HCT116 (cell line): ENCODE data around the gene CCDC107. TPM values are rescaled to one million over a fixed set of nuclear protein-coding genes. Genes with fewer than 3 reads are reported as not detected.
A peak's percentile ranks its signal among the peaks of the same experiment; 100 is the strongest.

Source experiments
- ATAC-seq: fragments of 200-7000 bp; cut with Tn5 transposase; 2 replicates; pipeline ENCODE4 v1.9.1; 2020; ENCODE audit warnings: mild to moderate bottlenecking, moderate library complexity
- BruUV-seq: library from RNA; stranded (reverse); fragments of 400-500 nt; replicated peaks from 2 replicates; lab custom pipeline; 2021; lab: Mats Ljungman, UMichigan
- CTCF ChIA-PET: fragments of 300-600 bp; sonication (Branson Sonifier 250); formaldehyde crosslinking; loops from one replicate; lab custom pipeline; 2021; ENCODE audit warnings: antibody characterized with exemption; lab: Charles Lee
- POLR2A ChIA-PET: fragments of 300-600, 350-600 bp; sonication (Branson Sonifier 250); formaldehyde crosslinking; loops from one replicate; lab custom pipeline; 2021; ENCODE audit warnings: antibody characterized with exemption; lab: Charles Lee
- RAD21 ChIA-PET, 2 experiments: fragments of 300-600 bp; sonication (Branson Sonifier 250); formaldehyde crosslinking; loops; one replicate each; lab custom pipeline; 2023; ENCODE audit warnings: low total read pairs in 2 of 2; ENCODE audit not compliant: uncharacterized antibody in 2 of 2, unreplicated experiment in 2 of 2, low non-redundant PET in 1 of 2; lab: Charles Lee
- DNase-seq: peaks from one replicate; pipeline ENCODE4 v3.0.0-alpha.2; 2010; ENCODE audit warnings: low read depth, low spot score
- H2AFZ ChIP-seq: fragments of 200-600 bp; shearing (Covaris generic), sonication (generic); 2 replicates; pipeline ENCODE4 v1.6.1; 2017; ENCODE audit warnings: low read depth, mixed run types, mixed read lengths, antibody characterized with exemption, low read length; ENCODE audit not compliant: poor library complexity, severe bottlenecking
- H3K27ac ChIP-seq: 2 replicates; pipeline ENCODE4 v1.5.1; 2012; ENCODE audit warnings: low read depth, low read length
- H3K27me3 ChIP-seq: fragments of 200-600 bp; sonication (generic); 2 replicates; pipeline ENCODE4 v1.6.1; 2016; ENCODE audit warnings: mixed run types, low read length, mixed read lengths; ENCODE audit not compliant: insufficient read depth
- H3K36me3 ChIP-seq, 2 experiments: fragments of 200-500 bp in 1 of 2; fragments of 200-600 bp in 1 of 2; sonication (Bioruptor generic) in 1 of 2; sonication (generic) in 1 of 2; 2 replicates each; pipeline versions ENCODE4 v1.5.1 to v1.6.1; 2014 to 2016; ENCODE audit warnings: low read length in 2 of 2, inconsistent platforms in 1 of 2, mixed read lengths in 1 of 2, mixed run types in 1 of 2; ENCODE audit not compliant: insufficient read depth in 2 of 2, control insufficient read depth in 1 of 2
- H3K4me1 ChIP-seq, 2 experiments: fragments of 200-600 bp in 1 of 2; sonication (generic) in 1 of 2; 2 replicates each; pipeline versions ENCODE4 v1.5.1 to v1.6.1; 2012 to 2017; ENCODE audit warnings: low read length in 2 of 2, inconsistent platforms in 1 of 2, mild to moderate bottlenecking in 1 of 2, mixed read lengths in 1 of 2, mixed run types in 1 of 2, moderate library complexity in 1 of 2; ENCODE audit not compliant: insufficient read depth in 2 of 2, control insufficient read depth in 1 of 2
- H3K4me2 ChIP-seq: fragments of 200-600 bp; sonication (generic); 2 replicates; pipeline ENCODE4 v1.6.1; 2017; ENCODE audit warnings: mixed run types, low read length, mixed read lengths
- H3K4me3 ChIP-seq, 2 experiments: fragments of 200-600 bp in 1 of 2; sonication (generic) in 1 of 2; replicated peaks in 1 of 2; 2 replicates each; pipeline ENCODE4 v1.5.1; 2011 to 2016; ENCODE audit warnings: low read length in 2 of 2, control low read depth in 1 of 2, low read depth in 1 of 2, mild to moderate bottlenecking in 1 of 2, mixed read lengths in 1 of 2, mixed run types in 1 of 2
- H3K79me2 ChIP-seq: fragments of 200-600 bp; sonication (generic); 2 replicates; pipeline ENCODE4 v1.6.1; 2017; ENCODE audit warnings: mild to moderate bottlenecking, mixed run types, low read length, moderate library complexity, mixed read lengths; ENCODE audit not compliant: insufficient read depth
- H3K9ac ChIP-seq: fragments of 200-600 bp; sonication (generic); 2 replicates; pipeline ENCODE4 v1.6.1; 2016; ENCODE audit warnings: low read length, mixed read lengths
- H3K9me2 ChIP-seq: fragments of 200-600 bp; sonication (generic), shearing (Covaris generic); 2 replicates; pipeline ENCODE4 v1.6.1; 2017; ENCODE audit warnings: mixed run types, mild to moderate bottlenecking, moderate library complexity; ENCODE audit not compliant: insufficient read depth
- H3K9me3 ChIP-seq, 2 experiments: fragments of 200-500 bp in 1 of 2; fragments of 200-600 bp in 1 of 2; sonication (Bioruptor generic) in 1 of 2; sonication (generic) in 1 of 2; 2 replicates each; pipeline ENCODE4 v1.6.1; 2014 to 2017; ENCODE audit warnings: low read length in 2 of 2, mixed read lengths in 2 of 2, inconsistent platforms in 1 of 2, low read depth in 1 of 2, mild to moderate bottlenecking in 1 of 2, mixed run types in 1 of 2, moderate library complexity in 1 of 2; ENCODE audit not compliant: control insufficient read depth in 1 of 2, insufficient read depth in 1 of 2
- H4K20me1 ChIP-seq: fragments of 200-600 bp; sonication (generic), shearing (Covaris generic); 2 replicates; pipeline ENCODE4 v1.6.1; 2017; ENCODE audit warnings: mixed run types, mild to moderate bottlenecking, moderate library complexity; ENCODE audit not compliant: insufficient read depth
- CBX3 ChIP-seq: IDR thresholded peaks from 2 replicates; pipeline ENCODE4 v1.6.1; 2012; ENCODE audit warnings: low read depth
- CEBPB ChIP-seq: IDR thresholded peaks from 2 replicates; pipeline ENCODE4 v1.6.1; 2012; ENCODE audit warnings: low read depth
- EGR1 ChIP-seq: IDR thresholded peaks from 2 replicates; pipeline ENCODE4 v1.6.1; 2012; ENCODE audit warnings: low read depth
- ELF1 ChIP-seq: IDR thresholded peaks from 2 replicates; pipeline ENCODE4 v1.6.1; 2012; ENCODE audit warnings: low read depth, borderline replicate concordance
- JUND ChIP-seq: IDR thresholded peaks from 2 replicates; pipeline ENCODE4 v1.6.1; 2012
- POLR2A ChIP-seq: IDR thresholded peaks from 2 replicates; pipeline ENCODE4 v1.7.0; 2011; ENCODE audit warnings: borderline replicate concordance; ENCODE audit not compliant: insufficient read depth, insufficient read length; ENCODE audit errors: extremely low read depth
- RAD21 ChIP-seq: IDR thresholded peaks from 2 replicates; pipeline ENCODE4 v1.6.1; 2012; ENCODE audit warnings: low read depth, mild to moderate bottlenecking
- SIN3A ChIP-seq: IDR thresholded peaks from 2 replicates; pipeline ENCODE4 v1.6.1; 2012; ENCODE audit warnings: low read depth
- SP1 ChIP-seq: IDR thresholded peaks from 2 replicates; pipeline ENCODE4 v1.6.1; 2012; ENCODE audit warnings: low read depth
- SRF ChIP-seq: IDR thresholded peaks from 2 replicates; pipeline ENCODE4 v1.6.1; 2012; ENCODE audit warnings: low read depth
- YY1 ChIP-seq: IDR thresholded peaks from 2 replicates; pipeline ENCODE4 v1.6.1; 2011; ENCODE audit warnings: low read length, low read depth, moderate library complexity, mild to moderate bottlenecking; ENCODE audit not compliant: insufficient replicate concordance; ENCODE audit errors: extremely low read depth
- ZFX ChIP-seq: fragments of 450-650 bp; IDR thresholded peaks from 2 replicates; pipeline ENCODE4 v1.6.1; 2017
- ZNF274 ChIP-seq: fragments of 200-500 bp; sonication (Bioruptor generic); IDR thresholded peaks from 2 replicates; pipeline ENCODE4 v1.6.1; 2014; ENCODE audit warnings: mild to moderate bottlenecking, low read depth, low read length, inconsistent platforms
- intact Hi-C: fragments of 100-400 bp; cut with micrococcal nuclease; formaldehyde crosslinking; loops from 2 replicates; pipeline ENCODE4 v1.10.0; 2022
- total RNA-seq: library from RNA; stranded (reverse); gene quantifications from one replicate; pipeline ENCODE4 v1.2.1, GENCODE V29; 2021; ENCODE audit not compliant: unreplicated experiment
- TF ChIP-seq, protein P1 (sequence below): IDR thresholded peaks from 2 replicates; pipeline ENCODE4 v1.6.1; 2012
- TF ChIP-seq, protein P2 (sequence below): IDR thresholded peaks from 2 replicates; pipeline ENCODE4 v1.6.1; 2012
- TF ChIP-seq, protein P3 (sequence below): IDR thresholded peaks from 2 replicates; pipeline ENCODE4 v1.6.1; 2012; ENCODE audit warnings: low read depth
- TF ChIP-seq, protein P4 (sequence below): IDR thresholded peaks from 2 replicates; pipeline ENCODE4 v1.6.1; 2011; ENCODE audit warnings: mild to moderate bottlenecking, low read length, moderate library complexity; ENCODE audit not compliant: insufficient replicate concordance; ENCODE audit errors: extremely low read depth

Gene CCDC107
- total RNA-seq, 1 experiment from 2014 or later: 11.1 TPM

GRCh38 chr9:35629597-35629996, 28.5 kb upstream of the CCDC107 start:
- ATAC-seq (peak; percentile 70), DNase-seq (no peak)
- no peak overlapping the region for H3K9ac ChIP-seq
- H2AFZ ChIP-seq: no peak overlapping the region
- no peaks in the 10 kb centered on the region for H3K9me2 ChIP-seq
- H3K9me3 ChIP-seq: no peaks in the 10 kb centered on the region
- ChIA-PET RAD21 (no interaction called here), POLR2A (no interaction called here), CTCF (interaction anchor here (1.5 to 2.1 kb wide), 2 partner anchors 17 to 18 kb away, joined by 3 to 12 read pairs; no protein-coding TSS in a partner anchor)
- H3K27me3 ChIP-seq: no peaks in the 10 kb centered on the region
- no peak overlapping the region for H3K4me3 ChIP-seq
- no peaks in the 10 kb centered on the region for H3K79me2 ChIP-seq
- H3K4me1 ChIP-seq: peaks cover 0 to 5% of the 10 kb centered on the region in 2 experiments; a peak in 1 of 4 replicates
- TF ChIP-seq CEBPB (no peak), ZNF274 (no peak), ZFX (no peak)
- BruUV-seq: no TSS peak
- H3K27ac ChIP-seq: no peak overlapping the region
- intact Hi-C loops: no loop called here
- no peaks in the 10 kb centered on the region for H3K36me3 ChIP-seq
- no peaks in the 10 kb centered on the region for H4K20me1 ChIP-seq
- no peak overlapping the region for H3K4me2 ChIP-seq

- H3K4me3 ChIP-seq: no peak overlapping the region
- no peak overlapping the region for H2AFZ ChIP-seq
- no peaks in the 10 kb centered on the region for H3K9me3 ChIP-seq
- no peak for DNase-seq
- ChIA-PET POLR2A (no interaction called here), CTCF (no interaction called here), RAD21 (no interaction called here)
- no peaks in the 10 kb centered on the region for H3K79me2 ChIP-seq
- intact Hi-C loops: no loop called here
- H3K27me3 ChIP-seq: no peaks in the 10 kb centered on the region
- BruUV-seq: no TSS peak
- H3K27ac ChIP-seq: no peak overlapping the region
- H3K36me3 ChIP-seq: no peaks in the 10 kb centered on the region
- no peak overlapping the region for H3K4me2 ChIP-seq
- no peaks in the 10 kb centered on the region for H3K4me1 ChIP-seq
- ATAC-seq: no peak
- H3K9me2 ChIP-seq: no peaks in the 10 kb centered on the region
- no peak overlapping the region for H3K9ac ChIP-seq
- H4K20me1 ChIP-seq: no peaks in the 10 kb centered on the region
- TF ChIP-seq, protein P1, sequence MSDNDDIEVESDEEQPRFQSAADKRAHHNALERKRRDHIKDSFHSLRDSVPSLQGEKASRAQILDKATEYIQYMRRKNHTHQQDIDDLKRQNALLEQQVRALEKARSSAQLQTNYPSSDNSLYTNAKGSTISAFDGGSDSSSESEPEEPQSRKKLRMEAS: no peak
- TF ChIP-seq, protein P2, sequence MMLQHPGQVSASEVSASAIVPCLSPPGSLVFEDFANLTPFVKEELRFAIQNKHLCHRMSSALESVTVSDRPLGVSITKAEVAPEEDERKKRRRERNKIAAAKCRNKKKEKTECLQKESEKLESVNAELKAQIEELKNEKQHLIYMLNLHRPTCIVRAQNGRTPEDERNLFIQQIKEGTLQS: no peak
- TF ChIP-seq RAD21 (no peak), YY1 (no peak), EGR1 (no peak), ZFX (no peak), ZNF274 (no peak), ELF1 (no peak), JUND (no peak), SRF (no peak), POLR2A (no peak), CBX3 (no peak), SP1 (no peak), SIN3A (no peak)
- TF ChIP-seq, protein P3, sequence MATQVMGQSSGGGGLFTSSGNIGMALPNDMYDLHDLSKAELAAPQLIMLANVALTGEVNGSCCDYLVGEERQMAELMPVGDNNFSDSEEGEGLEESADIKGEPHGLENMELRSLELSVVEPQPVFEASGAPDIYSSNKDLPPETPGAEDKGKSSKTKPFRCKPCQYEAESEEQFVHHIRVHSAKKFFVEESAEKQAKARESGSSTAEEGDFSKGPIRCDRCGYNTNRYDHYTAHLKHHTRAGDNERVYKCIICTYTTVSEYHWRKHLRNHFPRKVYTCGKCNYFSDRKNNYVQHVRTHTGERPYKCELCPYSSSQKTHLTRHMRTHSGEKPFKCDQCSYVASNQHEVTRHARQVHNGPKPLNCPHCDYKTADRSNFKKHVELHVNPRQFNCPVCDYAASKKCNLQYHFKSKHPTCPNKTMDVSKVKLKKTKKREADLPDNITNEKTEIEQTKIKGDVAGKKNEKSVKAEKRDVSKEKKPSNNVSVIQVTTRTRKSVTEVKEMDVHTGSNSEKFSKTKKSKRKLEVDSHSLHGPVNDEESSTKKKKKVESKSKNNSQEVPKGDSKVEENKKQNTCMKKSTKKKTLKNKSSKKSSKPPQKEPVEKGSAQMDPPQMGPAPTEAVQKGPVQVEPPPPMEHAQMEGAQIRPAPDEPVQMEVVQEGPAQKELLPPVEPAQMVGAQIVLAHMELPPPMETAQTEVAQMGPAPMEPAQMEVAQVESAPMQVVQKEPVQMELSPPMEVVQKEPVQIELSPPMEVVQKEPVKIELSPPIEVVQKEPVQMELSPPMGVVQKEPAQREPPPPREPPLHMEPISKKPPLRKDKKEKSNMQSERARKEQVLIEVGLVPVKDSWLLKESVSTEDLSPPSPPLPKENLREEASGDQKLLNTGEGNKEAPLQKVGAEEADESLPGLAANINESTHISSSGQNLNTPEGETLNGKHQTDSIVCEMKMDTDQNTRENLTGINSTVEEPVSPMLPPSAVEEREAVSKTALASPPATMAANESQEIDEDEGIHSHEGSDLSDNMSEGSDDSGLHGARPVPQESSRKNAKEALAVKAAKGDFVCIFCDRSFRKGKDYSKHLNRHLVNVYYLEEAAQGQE: no peak
- TF ChIP-seq, protein P4, sequence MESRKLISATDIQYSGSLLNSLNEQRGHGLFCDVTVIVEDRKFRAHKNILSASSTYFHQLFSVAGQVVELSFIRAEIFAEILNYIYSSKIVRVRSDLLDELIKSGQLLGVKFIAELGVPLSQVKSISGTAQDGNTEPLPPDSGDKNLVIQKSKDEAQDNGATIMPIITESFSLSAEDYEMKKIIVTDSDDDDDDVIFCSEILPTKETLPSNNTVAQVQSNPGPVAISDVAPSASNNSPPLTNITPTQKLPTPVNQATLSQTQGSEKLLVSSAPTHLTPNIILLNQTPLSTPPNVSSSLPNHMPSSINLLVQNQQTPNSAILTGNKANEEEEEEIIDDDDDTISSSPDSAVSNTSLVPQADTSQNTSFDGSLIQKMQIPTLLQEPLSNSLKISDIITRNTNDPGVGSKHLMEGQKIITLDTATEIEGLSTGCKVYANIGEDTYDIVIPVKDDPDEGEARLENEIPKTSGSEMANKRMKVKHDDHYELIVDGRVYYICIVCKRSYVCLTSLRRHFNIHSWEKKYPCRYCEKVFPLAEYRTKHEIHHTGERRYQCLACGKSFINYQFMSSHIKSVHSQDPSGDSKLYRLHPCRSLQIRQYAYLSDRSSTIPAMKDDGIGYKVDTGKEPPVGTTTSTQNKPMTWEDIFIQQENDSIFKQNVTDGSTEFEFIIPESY: no peak
These were observed 22.4 kb upstream of the CCDC107 start for GRCh38 chr9:35635730-35636129.
